ENCODE data around the gene NUDT22. TPM values are rescaled to one million over a fixed set of nuclear protein-coding genes. Genes with fewer than 3 reads are reported as not detected.

Gene NUDT22
- polyA plus RNA-seq, 2 of the 4 experiments (the other 2 are of a cell fraction): 21.5 to 33.2 TPM

DNA sequence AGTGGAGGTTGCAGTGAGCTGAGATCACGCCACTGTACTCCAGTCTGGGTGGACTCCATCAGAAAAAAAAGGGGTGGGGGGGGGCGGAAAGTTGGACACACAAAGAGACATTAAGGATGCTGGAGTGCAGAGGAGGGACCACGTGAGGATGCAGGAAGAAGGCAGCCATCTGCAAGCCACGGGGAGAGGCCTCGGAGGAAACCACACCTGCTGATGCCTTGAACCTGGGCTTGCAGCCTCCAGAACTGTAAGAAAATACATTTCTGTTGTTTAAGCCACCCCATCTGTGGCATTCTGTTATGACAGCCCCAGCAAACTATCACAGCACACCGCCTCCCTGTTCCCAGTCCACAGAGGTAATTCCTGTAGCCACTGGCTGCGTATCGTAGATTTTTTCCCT is 49.3 kb upstream of the NUDT22 start:
- DNase-seq (ENCODE audit: low read depth in 1 of 2, low spot score in 1 of 2): no peak
- TF ChIP-seq HOXA7 (CRISPR knock-in tag; IDR thresholded peaks at IDR 0.05): no peak
- no peak for TF ChIP-seq JUNB (IDR thresholded peaks at IDR 0.05)
- TF ChIP-seq KDM1A (IDR thresholded peaks at IDR 0.05; ENCODE audit: low read depth): no peak
- TF ChIP-seq HDAC2 (IDR thresholded peaks at IDR 0.05): no peak
- no peak for TF ChIP-seq ZNF302 (CRISPR knock-in tag; IDR thresholded peaks at IDR 0.05)
- TF ChIP-seq MAFK (IDR thresholded peaks at IDR 0.05; ENCODE audit: partially characterized antibody): no peak
- TF ChIP-seq FOSB (CRISPR knock-in tag; IDR thresholded peaks at IDR 0.05): no peak
- no peak for TF ChIP-seq TP53 (CRISPR knock-in tag; IDR thresholded peaks at IDR 0.05)
- TF ChIP-seq, protein P1, sequence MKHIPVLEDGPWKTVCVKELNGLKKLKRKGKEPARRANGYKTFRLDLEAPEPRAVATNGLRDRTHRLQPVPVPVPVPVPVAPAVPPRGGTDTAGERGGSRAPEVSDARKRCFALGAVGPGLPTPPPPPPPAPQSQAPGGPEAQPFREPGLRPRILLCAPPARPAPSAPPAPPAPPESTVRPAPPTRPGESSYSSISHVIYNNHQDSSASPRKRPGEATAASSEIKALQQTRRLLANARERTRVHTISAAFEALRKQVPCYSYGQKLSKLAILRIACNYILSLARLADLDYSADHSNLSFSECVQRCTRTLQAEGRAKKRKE (CRISPR knock-in tag; IDR thresholded peaks at IDR 0.05; ENCODE audit: low read depth): no peak
- TF ChIP-seq BCL3 (IDR thresholded peaks at IDR 0.05): no peak
- no peak for TF ChIP-seq POLR2A (IDR thresholded peaks at IDR 0.05; ENCODE audit: low read length)
- no peak for TF ChIP-seq CTCF (IDR thresholded peaks at IDR 0.05)
- no peak for TF ChIP-seq NFE2L2 (conservative IDR thresholded peaks at IDR 0.05; ENCODE audit: low read length)
- TF ChIP-seq RAD21 (conservative IDR thresholded peaks at IDR 0.05 in 1 of 2, IDR thresholded peaks at IDR 0.05 in 1 of 2): no peak
- no peak for TF ChIP-seq KDM5A (IDR thresholded peaks at IDR 0.05)
- TF ChIP-seq HOXB5 (CRISPR knock-in tag; IDR thresholded peaks at IDR 0.05): no peak
- no peak for TF ChIP-seq BHLHE40 (IDR thresholded peaks at IDR 0.05; ENCODE audit: low read depth, low read length)
- TF ChIP-seq, protein P2, sequence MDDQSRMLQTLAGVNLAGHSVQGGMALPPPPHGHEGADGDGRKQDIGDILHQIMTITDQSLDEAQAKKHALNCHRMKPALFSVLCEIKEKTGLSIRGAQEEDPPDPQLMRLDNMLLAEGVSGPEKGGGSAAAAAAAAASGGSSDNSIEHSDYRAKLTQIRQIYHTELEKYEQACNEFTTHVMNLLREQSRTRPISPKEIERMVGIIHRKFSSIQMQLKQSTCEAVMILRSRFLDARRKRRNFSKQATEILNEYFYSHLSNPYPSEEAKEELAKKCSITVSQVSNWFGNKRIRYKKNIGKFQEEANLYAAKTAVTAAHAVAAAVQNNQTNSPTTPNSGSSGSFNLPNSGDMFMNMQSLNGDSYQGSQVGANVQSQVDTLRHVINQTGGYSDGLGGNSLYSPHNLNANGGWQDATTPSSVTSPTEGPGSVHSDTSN (IDR thresholded peaks at IDR 0.05): no peak
- TF ChIP-seq ZC3H11A (IDR thresholded peaks at IDR 0.05): no peak
- ChIA-PET POLR2A (no interaction called here), CTCF (no interaction called here)
- H3K9me3 ChIP-seq: no peaks in the 10 kb centered on the region; the same call in 1 of the 3 replicates
- H3K4me1 ChIP-seq: peaks cover 10% of the 10 kb centered on the region
- no peak overlapping the region for H3K27ac ChIP-seq
- WGBS (ENCODE audit: missing lambda C conversion rate): 83% methylated on average over 8 of the region's 8 CpGs
- no peak overlapping the region for H3K4me3 ChIP-seq
- no peak for FAIRE-seq
- no peak overlapping the region for H3K4me2 ChIP-seq
- ATAC-seq: no peak

DNA sequence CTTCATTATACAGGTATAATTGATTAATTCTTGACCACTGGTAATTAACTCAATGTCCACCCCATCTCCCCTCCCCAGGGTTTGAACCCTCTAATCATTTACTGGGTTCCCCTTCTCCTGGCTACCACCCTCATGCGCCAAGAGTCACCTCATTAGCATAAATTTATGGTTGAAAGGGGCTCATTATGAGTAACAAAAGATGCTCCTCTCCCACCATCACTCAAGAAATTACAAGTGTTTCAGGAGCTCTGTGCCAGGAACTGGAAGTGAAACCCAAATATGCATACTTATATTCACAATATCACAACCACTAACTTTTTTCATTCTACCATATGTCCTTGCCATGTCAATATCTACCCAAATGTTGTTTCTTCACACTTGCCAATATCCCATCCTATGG is 47.9 kb upstream of the NUDT22 start:
- no peak overlapping the region for H3K27ac ChIP-seq
- H3K9me3 ChIP-seq: no peaks in the 10 kb centered on the region; the same call in 1 of the 3 replicates
- ATAC-seq: no peak
- 96% methylated on average over 1 of the region's 1 CpG for WGBS (ENCODE audit: missing lambda C conversion rate)
- H3K4me3 ChIP-seq: no peak overlapping the region
- DNase-seq (ENCODE audit: low read depth in 1 of 2, low spot score in 1 of 2): no peak
- H3K4me2 ChIP-seq: no peak overlapping the region
- FAIRE-seq: no peak
- ChIA-PET POLR2A (no interaction called here), CTCF (interaction anchor here (1.4 kb wide), 1 partner anchor 29 kb away, joined by 4 read pairs; no protein-coding TSS in a partner anchor)
- H3K4me1 ChIP-seq: peaks cover 18% of the 10 kb centered on the region
- TF ChIP-seq ZNF302 (CRISPR knock-in tag; IDR thresholded peaks at IDR 0.05): no peak
- TF ChIP-seq, protein P3, sequence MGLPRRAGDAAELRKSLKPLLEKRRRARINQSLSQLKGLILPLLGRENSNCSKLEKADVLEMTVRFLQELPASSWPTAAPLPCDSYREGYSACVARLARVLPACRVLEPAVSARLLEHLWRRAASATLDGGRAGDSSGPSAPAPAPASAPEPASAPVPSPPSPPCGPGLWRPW (IDR thresholded peaks at IDR 0.05): no peak
- TF ChIP-seq ELK1 (IDR thresholded peaks at IDR 0.05; ENCODE audit: low read depth, low read length): no peak
- no peak for TF ChIP-seq HEYL (CRISPR knock-in tag; IDR thresholded peaks at IDR 0.05)
- TF ChIP-seq HOXA7 (CRISPR knock-in tag; IDR thresholded peaks at IDR 0.05): no peak
- no peak for TF ChIP-seq MAFK (IDR thresholded peaks at IDR 0.05; ENCODE audit: partially characterized antibody)
- TF ChIP-seq NR3C1 (IDR thresholded peaks at IDR 0.05): no peak
- TF ChIP-seq, protein P2 (IDR thresholded peaks at IDR 0.05): no peak
- TF ChIP-seq SMC3 (IDR thresholded peaks at IDR 0.05): no peak
- TF ChIP-seq CBX8 (IDR thresholded peaks at IDR 0.05): no peak
- TF ChIP-seq, protein P1 (CRISPR knock-in tag; IDR thresholded peaks at IDR 0.05; ENCODE audit: low read depth): no peak
- TF ChIP-seq FOSL2 (IDR thresholded peaks at IDR 0.05): no peak
- no peak for TF ChIP-seq FOSL2 (CRISPR knock-in tag; IDR thresholded peaks at IDR 0.05)
- TF ChIP-seq RFX5 (IDR thresholded peaks at IDR 0.05): no peak
- no peak for TF ChIP-seq POLR2A (IDR thresholded peaks at IDR 0.05; ENCODE audit: low read length)
- no peak for TF ChIP-seq FOSB (CRISPR knock-in tag; IDR thresholded peaks at IDR 0.05)
- TF ChIP-seq RNF2 (IDR thresholded peaks at IDR 0.05; ENCODE audit: borderline replicate concordance, low read depth): no peak
